HepG2 (cell line): Measurements from ENCODE around the gene SPSB2. TPM values are rescaled to one million over a fixed set of nuclear protein-coding genes. Genes with fewer than 3 reads are reported as not detected.

Source experiments
- ARID2 ChIP-seq: sonication (generic); formaldehyde crosslinking; IDR thresholded peaks from 2 replicates; pipeline ENCODE4 v1.8.1; 2022; ENCODE audit warnings: mild to moderate bottlenecking, missing genetic modification reagents, borderline replicate concordance
- ARNT ChIP-seq: fragments of 450-650 bp; IDR thresholded peaks from 2 replicates; pipeline ENCODE4 v1.6.1; 2017
- ASH2L ChIP-seq: fragments of 300-600, 200-600 bp; sonication (generic); IDR thresholded peaks from 2 replicates; pipeline ENCODE4 v1.7.0; 2017; ENCODE audit warnings: low read depth, mild to moderate bottlenecking, moderate library complexity, mixed read lengths, low read length; ENCODE audit not compliant: insufficient read length
- KLF12 ChIP-seq: sonication (generic); formaldehyde crosslinking; IDR thresholded peaks from 2 replicates; pipeline ENCODE4 v1.4.0; 2020; ENCODE audit warnings: missing genetic modification reagents, borderline replicate concordance
- KMT2B ChIP-seq: IDR thresholded peaks from 2 replicates; pipeline ENCODE4 v1.6.1; 2016; ENCODE audit warnings: missing genetic modification reagents, missing compliant biosample characterization
- NCOA5 ChIP-seq: sonication (generic); formaldehyde crosslinking; IDR thresholded peaks from 2 replicates; pipeline ENCODE4 v1.4.0; 2020; ENCODE audit warnings: missing genetic modification reagents
- NFKBIZ ChIP-seq: IDR thresholded peaks from 2 replicates; pipeline ENCODE4 v1.6.1; 2018; ENCODE audit warnings: missing genetic modification reagents, missing compliant biosample characterization
- NFYB ChIP-seq: sonication (generic); formaldehyde crosslinking; IDR thresholded peaks from 2 replicates; pipeline ENCODE4 v1.4.0; 2020; ENCODE audit warnings: missing genetic modification reagents
- PHF20 ChIP-seq: sonication (generic); formaldehyde crosslinking; IDR thresholded peaks from 2 replicates; pipeline ENCODE4 v1.5.0; 2020; ENCODE audit warnings: mild to moderate bottlenecking, missing genetic modification reagents
- SMAD9 ChIP-seq: sonication (generic); formaldehyde crosslinking; IDR thresholded peaks from 2 replicates; pipeline ENCODE4 v1.5.1; 2020; ENCODE audit warnings: mild to moderate bottlenecking, missing genetic modification reagents
- ZBTB42 ChIP-seq: sonication (generic); formaldehyde crosslinking; IDR thresholded peaks from 2 replicates; pipeline ENCODE4 v1.5.0; 2020; ENCODE audit warnings: mild to moderate bottlenecking, missing genetic modification reagents
- ZNF543 ChIP-seq: sonication (generic); formaldehyde crosslinking; IDR thresholded peaks from 2 replicates; pipeline ENCODE4 v1.4.0; 2020; ENCODE audit warnings: mild to moderate bottlenecking, missing genetic modification reagents
- ZNF562 ChIP-seq: sonication (generic); formaldehyde crosslinking; IDR thresholded peaks from 2 replicates; pipeline ENCODE4 v1.8.0; 2022; ENCODE audit warnings: missing genetic modification reagents, borderline replicate concordance
- ZNF678 ChIP-seq: sonication (generic); formaldehyde crosslinking; IDR thresholded peaks from 2 replicates; pipeline ENCODE4 v1.4.0; 2020; ENCODE audit warnings: mild to moderate bottlenecking, missing genetic modification reagents
- ZSCAN22 ChIP-seq: sonication (generic); formaldehyde crosslinking; IDR thresholded peaks from 2 replicates; pipeline ENCODE4 v1.4.0; 2020; ENCODE audit warnings: mild to moderate bottlenecking, missing genetic modification reagents
- polyA plus RNA-seq, 8 experiments: library from polyadenylated mRNA; depleted of rRNA in 3 of 8; stranded (reverse) in 7 of 8; unstranded in 1 of 8; fragments of >200 nt; fragmentation: Illumina TruSeq in 4 of 8; extraction: Trizol in 4 of 8; gene quantifications; 2 replicates each; pipeline versions ENCODE4 v1.2.1 to v1.2.3, GENCODE V29; 2011 to 2016; ENCODE audit warnings: low read depth in 4 of 8, missing spikeins in 1 of 8, mixed read lengths in 1 of 8; ENCODE audit not compliant: insufficient read depth in 1 of 8
- total RNA-seq, 5 experiments: library from RNA; depleted of rRNA; stranded (reverse); fragments of >200 nt; fragmentation: Illumina TruSeq; extraction: Trizol; gene quantifications; 2 replicates each; pipeline ENCODE4 v1.2.3, GENCODE V29; 2016; ENCODE audit warnings: low read depth in 1 of 5
- TF ChIP-seq, protein P1 (sequence below): sonication (generic); formaldehyde crosslinking; IDR thresholded peaks from 2 replicates; pipeline ENCODE4 v1.5.1; 2020; ENCODE audit warnings: missing genetic modification reagents, mild to moderate bottlenecking, borderline replicate concordance
- TF ChIP-seq, protein P2 (sequence below): sonication (generic); formaldehyde crosslinking; IDR thresholded peaks from 2 replicates; pipeline ENCODE4 v1.5.1; 2020; ENCODE audit warnings: missing genetic modification reagents, mild to moderate bottlenecking, borderline replicate concordance
- TF ChIP-seq, protein P3 (sequence below): sonication (generic); formaldehyde crosslinking; IDR thresholded peaks from 2 replicates; pipeline ENCODE4 v1.5.0; 2020; ENCODE audit warnings: mild to moderate bottlenecking, missing genetic modification reagents, borderline replicate concordance
- TF ChIP-seq, protein P4 (sequence below): sonication (generic); formaldehyde crosslinking; IDR thresholded peaks from 2 replicates; pipeline ENCODE4 v1.8.1; 2023; ENCODE audit warnings: mild to moderate bottlenecking, missing genetic modification reagents
- TF ChIP-seq, protein P5 (sequence below): sonication (generic); formaldehyde crosslinking; IDR thresholded peaks from 2 replicates; pipeline ENCODE4 v1.8.1; 2023; ENCODE audit warnings: mild to moderate bottlenecking, inconsistent platforms, moderate library complexity, missing genetic modification reagents, borderline replicate concordance

The SPSB2 gene
- total and polyA plus RNA-seq, 2 of the 13 experiments (the other 11 are each of a cell fraction or from before 2014, with no cell fraction given), result 2.0 to 6.2 TPM

DNA sequence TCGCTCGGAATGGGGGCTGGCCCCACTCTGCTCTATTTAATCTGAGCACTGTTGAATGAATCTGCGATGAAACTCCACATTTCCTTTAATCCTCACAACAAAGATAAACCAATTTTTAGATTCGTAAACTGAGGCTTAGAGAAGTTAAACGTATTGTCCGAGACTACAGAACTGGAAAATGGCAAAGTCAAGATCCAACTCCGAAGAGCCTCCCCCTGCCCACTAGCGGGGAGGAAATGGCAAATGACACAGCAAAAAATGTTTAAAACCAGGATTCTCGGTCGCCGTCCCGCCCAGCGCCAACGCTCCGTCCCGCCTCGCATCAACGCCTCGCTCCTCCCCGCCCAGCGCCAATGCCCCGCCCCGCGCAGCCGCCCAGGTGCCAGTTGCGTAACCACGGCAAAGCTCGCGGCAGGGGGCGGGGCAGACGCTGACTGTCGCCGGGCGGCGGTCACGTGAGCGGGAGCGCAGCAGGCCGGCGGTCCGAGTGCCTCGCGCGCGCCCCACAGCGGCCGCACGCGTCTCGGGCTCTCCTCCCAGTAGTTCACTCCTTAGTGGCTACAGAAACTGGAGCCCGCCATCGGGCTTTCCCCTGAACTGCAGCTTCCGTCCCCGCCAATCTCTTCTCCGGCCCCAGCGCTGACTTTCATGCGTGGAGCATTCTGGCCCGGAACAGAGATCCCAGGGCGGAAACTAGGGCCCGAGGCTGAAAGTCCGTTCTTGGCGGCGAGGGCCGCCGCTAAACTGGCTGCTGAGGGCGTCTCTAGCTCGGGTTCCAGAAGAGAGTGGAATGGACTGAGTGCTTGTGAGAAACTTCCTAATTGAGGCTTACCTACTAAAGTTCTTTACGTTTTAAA, 17.9 kb upstream of the SPSB2 start (continued):
- TF ChIP-seq, protein P1, sequence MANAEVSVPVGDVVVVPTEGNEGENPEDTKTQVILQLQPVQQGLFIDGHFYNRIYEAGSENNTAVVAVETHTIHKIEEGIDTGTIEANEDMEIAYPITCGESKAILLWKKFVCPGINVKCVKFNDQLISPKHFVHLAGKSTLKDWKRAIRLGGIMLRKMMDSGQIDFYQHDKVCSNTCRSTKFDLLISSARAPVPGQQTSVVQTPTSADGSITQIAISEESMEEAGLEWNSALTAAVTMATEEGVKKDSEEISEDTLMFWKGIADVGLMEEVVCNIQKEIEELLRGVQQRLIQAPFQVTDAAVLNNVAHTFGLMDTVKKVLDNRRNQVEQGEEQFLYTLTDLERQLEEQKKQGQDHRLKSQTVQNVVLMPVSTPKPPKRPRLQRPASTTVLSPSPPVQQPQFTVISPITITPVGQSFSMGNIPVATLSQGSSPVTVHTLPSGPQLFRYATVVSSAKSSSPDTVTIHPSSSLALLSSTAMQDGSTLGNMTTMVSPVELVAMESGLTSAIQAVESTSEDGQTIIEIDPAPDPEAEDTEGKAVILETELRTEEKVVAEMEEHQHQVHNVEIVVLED (CRISPR knock-in tag), result peak; percentile 93
- TF ChIP-seq ZNF678 (CRISPR knock-in tag), result no peak
- TF ChIP-seq ARID2, result no peak
- no peak; the same call in 1 of the 2 replicates for TF ChIP-seq KMT2B (CRISPR knock-in tag)
- no peak for TF ChIP-seq SMAD9 (CRISPR knock-in tag)
- TF ChIP-seq NCOA5 (CRISPR knock-in tag), result no peak
- TF ChIP-seq NFYB (CRISPR knock-in tag), result no peak
- TF ChIP-seq ARNT, result no peak
- TF ChIP-seq, protein P2, sequence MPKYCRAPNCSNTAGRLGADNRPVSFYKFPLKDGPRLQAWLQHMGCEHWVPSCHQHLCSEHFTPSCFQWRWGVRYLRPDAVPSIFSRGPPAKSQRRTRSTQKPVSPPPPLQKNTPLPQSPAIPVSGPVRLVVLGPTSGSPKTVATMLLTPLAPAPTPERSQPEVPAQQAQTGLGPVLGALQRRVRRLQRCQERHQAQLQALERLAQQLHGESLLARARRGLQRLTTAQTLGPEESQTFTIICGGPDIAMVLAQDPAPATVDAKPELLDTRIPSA (CRISPR knock-in tag), result no peak
- 0 out of 2 replicates have a peak, but pooled peaks have one; percentile 51 for TF ChIP-seq PHF20
- TF ChIP-seq, protein P3, sequence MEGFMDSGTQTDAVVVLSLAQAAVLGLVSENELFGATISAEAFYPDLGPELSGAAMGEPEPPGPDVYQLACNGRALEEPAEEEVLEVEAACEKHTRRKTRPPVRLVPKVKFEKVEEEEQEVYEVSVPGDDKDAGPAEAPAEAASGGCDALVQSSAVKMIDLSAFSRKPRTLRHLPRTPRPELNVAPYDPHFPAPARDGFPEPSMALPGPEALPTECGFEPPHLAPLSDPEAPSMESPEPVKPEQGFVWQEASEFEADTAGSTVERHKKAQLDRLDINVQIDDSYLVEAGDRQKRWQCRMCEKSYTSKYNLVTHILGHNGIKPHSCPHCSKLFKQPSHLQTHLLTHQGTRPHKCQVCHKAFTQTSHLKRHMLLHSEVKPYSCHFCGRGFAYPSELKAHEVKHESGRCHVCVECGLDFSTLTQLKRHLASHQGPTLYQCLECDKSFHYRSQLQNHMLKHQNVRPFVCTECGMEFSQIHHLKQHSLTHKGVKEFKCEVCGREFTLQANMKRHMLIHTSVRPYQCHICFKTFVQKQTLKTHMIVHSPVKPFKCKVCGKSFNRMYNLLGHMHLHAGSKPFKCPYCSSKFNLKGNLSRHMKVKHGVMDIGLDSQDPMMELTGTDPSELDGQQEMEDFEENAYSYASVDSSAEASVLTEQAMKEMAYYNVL (CRISPR knock-in tag), result peak; percentile 35; the same call in 1 of the 2 replicates
- TF ChIP-seq, protein P4, sequence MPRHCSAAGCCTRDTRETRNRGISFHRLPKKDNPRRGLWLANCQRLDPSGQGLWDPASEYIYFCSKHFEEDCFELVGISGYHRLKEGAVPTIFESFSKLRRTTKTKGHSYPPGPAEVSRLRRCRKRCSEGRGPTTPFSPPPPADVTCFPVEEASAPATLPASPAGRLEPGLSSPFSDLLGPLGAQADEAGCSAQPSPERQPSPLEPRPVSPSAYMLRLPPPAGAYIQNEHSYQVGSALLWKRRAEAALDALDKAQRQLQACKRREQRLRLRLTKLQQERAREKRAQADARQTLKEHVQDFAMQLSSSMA (CRISPR knock-in tag), result peak; percentile 57; the same call in 1 of the 2 replicates
- 0 out of 2 replicates have a peak, but pooled peaks have one; percentile 40 for TF ChIP-seq ZBTB42 (CRISPR knock-in tag)
- no peak for TF ChIP-seq NFKBIZ
- peak; percentile 56 for TF ChIP-seq ASH2L
- TF ChIP-seq ZNF562 (CRISPR knock-in tag), result no peak
- no peak for TF ChIP-seq ZSCAN22 (CRISPR knock-in tag)
- peak; percentile 88; the same call in 1 of the 2 replicates for TF ChIP-seq KLF12 (CRISPR knock-in tag)
- TF ChIP-seq, protein P5, sequence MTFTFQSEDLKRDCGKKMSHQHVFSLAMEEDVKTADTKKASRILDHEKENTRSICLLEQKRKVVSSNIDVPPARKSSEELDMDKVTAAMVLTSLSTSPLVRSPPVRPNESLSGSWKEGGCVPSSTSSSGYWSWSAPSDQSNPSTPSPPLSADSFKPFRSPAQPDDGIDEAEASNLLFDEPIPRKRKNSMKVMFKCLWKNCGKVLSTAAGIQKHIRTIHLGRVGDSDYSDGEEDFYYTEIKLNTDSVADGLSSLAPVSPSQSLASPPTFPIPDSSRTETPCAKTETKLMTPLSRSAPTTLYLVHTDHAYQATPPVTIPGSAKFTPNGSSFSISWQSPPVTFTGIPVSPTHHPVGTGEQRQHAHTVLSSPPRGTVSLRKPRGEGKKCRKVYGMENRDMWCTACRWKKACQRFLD (CRISPR knock-in tag), result peak; percentile 72; the same call in 1 of the 2 replicates
- TF ChIP-seq ZNF543, result 0 out of 2 replicates have a peak, but pooled peaks have one; percentile 49
